ENCODE results near the gene PXMP2.

- TF ChIP-seq CTCF (IDR thresholded peaks at IDR 0.05; ENCODE audit: insufficient read depth, low read length, poor library complexity, severe bottlenecking), result no peak
- no peak for TF ChIP-seq EZH2phosphoT487 (conservative IDR thresholded peaks at IDR 0.05; ENCODE audit: low read length)
Observed at GRCh38 chr12:132710043-132710404, 22.6 kb downstream of the PXMP2 start.

Measured in SU-DHL-6 (cell line).